ENCODE measurements around the gene TRIM52.
A peak's percentile ranks its signal among the peaks of the same experiment; 100 is the strongest.
"Not testable (repeated sequence)": the region's sequence is repeated elsewhere in the genome, so short reads cannot be mapped to it uniquely, and the experiment has no call there.

Gene TRIM52

DNA sequence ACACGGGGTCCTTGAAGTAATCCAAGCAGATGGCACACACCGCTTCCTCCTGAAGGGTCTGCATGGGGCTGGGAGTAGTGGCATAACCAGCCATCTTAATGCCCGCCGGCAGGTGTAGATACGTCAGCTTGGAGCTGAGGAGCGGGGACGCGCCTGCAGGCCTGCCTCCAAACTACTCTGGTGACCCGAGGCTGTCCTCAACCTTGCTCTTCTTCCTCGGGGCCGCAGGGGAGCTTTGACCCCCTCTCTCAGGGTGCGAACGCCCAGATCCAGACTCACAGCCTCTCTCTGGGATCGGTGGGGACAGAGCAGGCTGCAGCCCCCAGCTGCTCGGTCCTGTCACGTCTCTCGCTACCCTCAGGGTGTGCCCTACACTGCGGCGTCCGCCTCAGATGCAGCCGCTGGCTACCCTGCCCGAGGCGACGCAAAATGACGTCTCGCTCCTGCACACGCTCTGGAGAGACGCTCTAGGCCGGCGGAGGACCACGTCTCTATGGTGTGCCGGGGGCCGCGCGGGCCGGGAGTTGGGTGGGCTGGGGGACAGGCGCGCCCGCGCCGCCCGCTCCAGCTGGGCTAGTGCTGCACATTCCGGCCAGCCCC is at the start of gene TRIM52:
Gene TRIM52, minus strand, starts transcription at position 424 of the 600 bp plus-strand sequence. Its CDS starts 330 bp downstream, at position 94.
- no peaks in the 10 kb centered on the region for H3K27me3 ChIP-seq (ENCODE audit: insufficient read depth, low read length)
- peaks cover 56% of the 10 kb centered on the region for H3K79me2 ChIP-seq (ENCODE audit: control insufficient read depth, insufficient read depth, low read length, unreplicated experiment)
- peak within 1 kb of the TSS; percentile 95 for H3K4me3 ChIP-seq (ENCODE audit: low read depth, low read length)
- peaks cover 15% of the 10 kb centered on the region for H3K4me1 ChIP-seq (ENCODE audit: control insufficient read depth, insufficient read depth, low read length, unreplicated experiment)
- H2AFZ ChIP-seq (ENCODE audit: low read length, unreplicated experiment): peak within 1 kb of the TSS; percentile 94
- H3K27ac ChIP-seq (ENCODE audit: low read depth, low read length): peak within 1 kb of the TSS; percentile 90
- H3K36me3 ChIP-seq (ENCODE audit: insufficient read depth, low read length): 0 out of 2 replicates have a peak, but pooled peaks cover 7% of the 10 kb centered on the region

DNA sequence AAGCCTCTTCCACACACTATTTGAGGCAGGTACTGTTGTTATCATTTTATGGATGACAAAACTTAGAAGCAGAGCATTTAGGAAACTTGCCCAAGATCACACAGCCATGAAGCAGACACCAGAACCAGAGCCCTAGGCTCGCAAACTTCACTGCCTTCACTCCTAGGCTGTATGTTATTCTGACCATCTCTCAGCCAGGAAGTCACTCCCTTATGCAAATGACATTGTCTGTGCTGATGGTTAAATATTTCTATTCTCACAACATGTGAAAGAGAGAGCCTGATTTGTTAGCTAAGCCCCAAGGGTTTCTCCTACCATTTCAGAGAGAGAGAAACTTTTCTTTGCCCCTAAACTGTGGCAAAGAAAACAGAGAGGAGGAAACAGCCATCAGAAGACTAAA is 26.4 kb upstream of the TRIM52 start:
- H3K79me2 ChIP-seq (ENCODE audit: control insufficient read depth, insufficient read depth, low read length, unreplicated experiment); H3K27me3 ChIP-seq (ENCODE audit: insufficient read depth, low read length); H3K4me1 ChIP-seq (ENCODE audit: control insufficient read depth, insufficient read depth, low read length, unreplicated experiment); H3K36me3 ChIP-seq (ENCODE audit: insufficient read depth, low read length); H3K4me3 ChIP-seq (ENCODE audit: low read depth, low read length); H2AFZ ChIP-seq (ENCODE audit: low read length, unreplicated experiment); H3K27ac ChIP-seq (ENCODE audit: low read depth, low read length): not testable (repeated sequence)

GRCh38 chr5:181285962-181286705 is 25.2 kb upstream of the TRIM52 start:
- H3K27me3 ChIP-seq (ENCODE audit: insufficient read depth, low read length); H3K36me3 ChIP-seq (ENCODE audit: insufficient read depth, low read length); H3K4me3 ChIP-seq (ENCODE audit: low read depth, low read length); H3K27ac ChIP-seq (ENCODE audit: low read depth, low read length); H2AFZ ChIP-seq (ENCODE audit: low read length, unreplicated experiment); H3K4me1 ChIP-seq (ENCODE audit: control insufficient read depth, insufficient read depth, low read length, unreplicated experiment); H3K79me2 ChIP-seq (ENCODE audit: control insufficient read depth, insufficient read depth, low read length, unreplicated experiment): not testable (repeated sequence)

- H3K4me1 ChIP-seq (ENCODE audit: control insufficient read depth, insufficient read depth, low read length, unreplicated experiment); H3K27ac ChIP-seq (ENCODE audit: low read depth, low read length); H3K27me3 ChIP-seq (ENCODE audit: insufficient read depth, low read length); H3K4me3 ChIP-seq (ENCODE audit: low read depth, low read length); H3K79me2 ChIP-seq (ENCODE audit: control insufficient read depth, insufficient read depth, low read length, unreplicated experiment); H3K36me3 ChIP-seq (ENCODE audit: insufficient read depth, low read length): not testable (repeated sequence)
- peak overlapping the region; percentile 25 for H2AFZ ChIP-seq (ENCODE audit: low read length, unreplicated experiment)
Observed at GRCh38 chr5:181283841-181284755, 23.2 kb upstream of the TRIM52 start.

GRCh38 chr5:181283347-181283746 is 22.4 kb upstream of the TRIM52 start:
- no peaks in the 10 kb centered on the region for H3K36me3 ChIP-seq (ENCODE audit: insufficient read depth, low read length)

DNA sequence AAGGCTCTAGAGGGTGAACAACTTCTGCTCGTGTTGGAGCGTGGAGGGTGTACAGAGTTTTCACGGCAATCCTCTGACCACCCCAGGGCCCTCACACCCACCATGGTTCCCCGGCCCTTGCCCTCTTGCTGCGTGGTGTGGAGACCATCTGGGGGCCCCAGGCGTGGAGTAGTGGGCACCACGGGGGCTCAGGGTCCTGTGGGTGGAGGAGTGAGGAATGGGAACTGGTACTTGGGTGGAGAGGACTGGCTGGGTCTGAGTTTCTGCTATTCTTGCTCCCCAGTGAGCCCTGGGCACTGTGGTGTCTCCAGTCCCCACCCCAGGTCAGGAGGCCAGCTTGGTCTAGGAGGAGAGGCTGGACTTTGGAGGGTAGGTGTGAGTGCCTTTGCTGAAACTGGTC is 21.9 kb upstream of the TRIM52 start:
- H3K79me2 ChIP-seq (ENCODE audit: control insufficient read depth, insufficient read depth, low read length, unreplicated experiment): no peaks in the 10 kb centered on the region

More at GRCh38 chr5:181283347-181283746, 22.4 kb upstream of the TRIM52 start:
- no peak overlapping the region for H3K4me3 ChIP-seq (ENCODE audit: low read depth, low read length)
- H3K27me3 ChIP-seq (ENCODE audit: insufficient read depth, low read length): no peaks in the 10 kb centered on the region
- H3K4me1 ChIP-seq (ENCODE audit: control insufficient read depth, insufficient read depth, low read length, unreplicated experiment): no peaks in the 10 kb centered on the region
- no peak overlapping the region for H2AFZ ChIP-seq (ENCODE audit: low read length, unreplicated experiment)
- H3K27ac ChIP-seq (ENCODE audit: low read depth, low read length): no peak overlapping the region
- H3K79me2 ChIP-seq (ENCODE audit: control insufficient read depth, insufficient read depth, low read length, unreplicated experiment): no peaks in the 10 kb centered on the region

DNA sequence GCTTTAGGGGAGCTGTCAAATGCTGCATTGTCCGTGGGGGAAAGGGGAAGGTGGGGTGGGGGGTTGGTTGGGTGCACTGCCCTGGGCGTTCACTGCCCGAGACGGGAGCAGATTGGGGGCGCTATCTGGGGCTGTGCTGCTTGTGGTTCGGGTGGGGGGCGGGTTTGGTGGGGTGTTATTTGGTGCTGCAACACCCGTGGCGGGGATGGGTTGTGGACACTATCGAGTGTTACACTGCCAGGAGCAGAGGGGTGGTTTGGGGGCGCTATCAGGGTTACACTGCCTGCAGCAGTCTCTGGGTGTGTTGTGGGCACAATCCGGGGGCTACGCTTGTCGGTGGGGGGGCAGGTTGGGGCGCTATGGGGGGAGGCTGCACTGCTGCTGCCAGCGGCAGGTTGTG is 21.5 kb upstream of the TRIM52 start:
- H3K4me3 ChIP-seq (ENCODE audit: low read depth, low read length); H3K27me3 ChIP-seq (ENCODE audit: insufficient read depth, low read length); H3K36me3 ChIP-seq (ENCODE audit: insufficient read depth, low read length); H3K79me2 ChIP-seq (ENCODE audit: control insufficient read depth, insufficient read depth, low read length, unreplicated experiment); H3K27ac ChIP-seq (ENCODE audit: low read depth, low read length); H2AFZ ChIP-seq (ENCODE audit: low read length, unreplicated experiment); H3K4me1 ChIP-seq (ENCODE audit: control insufficient read depth, insufficient read depth, low read length, unreplicated experiment): not testable (repeated sequence)

More for the DNA sequence above, 21.9 kb upstream of the TRIM52 start:
- no peak overlapping the region for H3K27ac ChIP-seq (ENCODE audit: low read depth, low read length)
- no peak overlapping the region for H3K4me3 ChIP-seq (ENCODE audit: low read depth, low read length)
- no peaks in the 10 kb centered on the region for H3K27me3 ChIP-seq (ENCODE audit: insufficient read depth, low read length)
- H2AFZ ChIP-seq (ENCODE audit: low read length, unreplicated experiment): no peak overlapping the region
- no peaks in the 10 kb centered on the region for H3K4me1 ChIP-seq (ENCODE audit: control insufficient read depth, insufficient read depth, low read length, unreplicated experiment)
- no peaks in the 10 kb centered on the region for H3K36me3 ChIP-seq (ENCODE audit: insufficient read depth, low read length)

GRCh38 chr5:181281984-181282316 is 21.0 kb upstream of the TRIM52 start:
- H3K4me3 ChIP-seq (ENCODE audit: low read depth, low read length): no peak overlapping the region
- H3K27me3 ChIP-seq (ENCODE audit: insufficient read depth, low read length): no peaks in the 10 kb centered on the region
- no peak overlapping the region for H2AFZ ChIP-seq (ENCODE audit: low read length, unreplicated experiment)
- H3K36me3 ChIP-seq (ENCODE audit: insufficient read depth, low read length): no peaks in the 10 kb centered on the region
- H3K27ac ChIP-seq (ENCODE audit: low read depth, low read length): no peak overlapping the region
- H3K79me2 ChIP-seq (ENCODE audit: control insufficient read depth, insufficient read depth, low read length, unreplicated experiment): no peaks in the 10 kb centered on the region
- H3K4me1 ChIP-seq (ENCODE audit: control insufficient read depth, insufficient read depth, low read length, unreplicated experiment): no peaks in the 10 kb centered on the region

DNA sequence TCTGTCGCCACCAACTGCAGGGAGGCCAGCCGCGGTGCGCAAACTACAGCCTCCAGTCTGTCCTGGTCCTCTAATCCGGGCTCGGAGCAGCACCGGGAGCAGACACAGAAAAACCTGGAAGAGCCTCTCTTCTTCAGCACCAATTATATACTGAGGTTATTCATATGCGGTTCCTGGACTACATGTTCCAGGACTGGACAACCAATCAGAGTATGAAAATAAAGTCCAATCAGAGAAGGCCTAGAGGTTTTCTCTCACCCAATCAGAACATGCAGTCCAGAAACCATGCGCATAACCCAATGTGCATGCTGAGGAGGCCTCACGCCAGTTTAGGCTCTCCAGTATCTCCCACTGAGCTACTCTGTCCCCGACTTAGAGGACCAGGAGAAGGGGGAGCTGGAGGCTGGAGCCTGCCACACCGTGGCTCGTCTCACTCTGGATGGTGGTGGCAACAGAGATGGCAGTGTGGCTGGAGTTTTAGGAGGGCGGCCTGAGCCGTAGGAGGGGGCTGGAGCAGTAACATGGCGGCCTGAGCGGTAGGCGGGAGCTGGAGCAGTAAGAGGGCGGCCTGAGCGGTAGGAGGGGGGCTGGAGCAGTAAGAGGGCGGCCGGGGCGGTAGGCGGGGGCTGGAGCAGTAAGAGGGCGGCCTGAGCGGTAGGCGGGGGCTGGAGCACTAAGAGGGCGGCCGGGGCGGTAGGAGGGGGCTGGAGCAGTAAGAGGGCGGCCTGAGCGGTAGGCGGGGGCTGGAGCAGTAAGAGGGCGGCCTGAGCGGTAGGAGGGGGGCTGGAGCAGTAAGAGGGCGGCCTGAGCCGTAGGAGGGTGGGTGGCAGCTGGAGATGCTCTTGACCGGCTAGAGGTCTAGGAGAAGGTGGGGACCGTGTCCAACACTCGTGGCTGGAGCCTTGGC is 20.4 kb upstream of the TRIM52 start:
- Histone ChIP-seq H3K27ac (ENCODE audit: low read depth, low read length) (no peak overlapping the region), H3K4me3 (ENCODE audit: low read depth, low read length) (no peak overlapping the region)

DNA sequence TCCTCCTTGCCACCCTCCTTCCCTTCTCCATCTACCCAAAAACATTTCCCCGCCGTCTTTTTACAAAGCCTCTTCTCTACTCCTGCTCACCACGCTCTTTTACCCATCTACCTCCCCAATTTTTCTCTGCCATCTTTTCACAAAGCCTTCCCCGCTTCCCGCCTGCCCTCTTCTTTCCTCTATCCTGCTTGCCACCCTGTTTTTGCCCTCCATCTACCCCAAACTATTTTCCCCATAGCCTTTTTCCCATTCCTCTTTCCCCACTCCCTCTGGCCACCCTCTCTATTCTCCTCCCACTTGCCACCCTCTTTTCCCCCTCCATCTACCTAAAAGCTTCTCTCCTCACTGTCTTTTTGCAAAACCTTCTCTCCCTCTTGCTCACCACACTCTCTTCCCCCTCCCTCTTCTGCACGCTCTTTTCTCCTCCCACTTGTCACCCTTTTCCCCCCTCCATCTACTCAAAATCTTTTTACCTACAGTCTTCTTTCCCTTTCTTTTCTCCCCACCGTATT is 19.4 kb upstream of the TRIM52 start:
- Histone ChIP-seq H3K79me2 (ENCODE audit: control insufficient read depth, insufficient read depth, low read length, unreplicated experiment) (no peaks in the 10 kb centered on the region), H3K27ac (ENCODE audit: low read depth, low read length) (no peak overlapping the region), H3K36me3 (ENCODE audit: insufficient read depth, low read length) (no peaks in the 10 kb centered on the region), H3K4me3 (ENCODE audit: low read depth, low read length) (no peak overlapping the region), H3K4me1 (ENCODE audit: control insufficient read depth, insufficient read depth, low read length, unreplicated experiment) (no peaks in the 10 kb centered on the region), H3K27me3 (ENCODE audit: insufficient read depth, low read length) (no peaks in the 10 kb centered on the region), H2AFZ (ENCODE audit: low read length, unreplicated experiment) (no peak overlapping the region)

More for the DNA sequence above, 20.4 kb upstream of the TRIM52 start:
- Histone ChIP-seq H3K27me3 (ENCODE audit: insufficient read depth, low read length) (no peaks in the 10 kb centered on the region), H2AFZ (ENCODE audit: low read length, unreplicated experiment) (no peak overlapping the region), H3K4me1 (ENCODE audit: control insufficient read depth, insufficient read depth, low read length, unreplicated experiment) (no peaks in the 10 kb centered on the region), H3K79me2 (ENCODE audit: control insufficient read depth, insufficient read depth, low read length, unreplicated experiment) (no peaks in the 10 kb centered on the region), H3K36me3 (ENCODE audit: insufficient read depth, low read length) (no peaks in the 10 kb centered on the region)
